GM13977 (cell line): ENCODE results near the gene TNS1.

Source experiments
- DNase-seq: peaks from one replicate; pipeline ENCODE4 v3.0.0; 2012; ENCODE audit warnings: low spot score
- in situ Hi-C: fragments of 300-500 bp; cut with MboI; formaldehyde crosslinking; loops from one replicate; pipeline ENCODE4 v1.12.0; 2022; ENCODE audit warnings: low sequenced_read_pairs, low pct_unique_long_range_greater_than_20kb, mixed read lengths, inconsistent platforms; ENCODE audit not compliant: unreplicated experiment
- TF ChIP-seq, protein P1 (sequence below): IDR thresholded peaks from 2 replicates; pipeline ENCODE4 v1.5.1; 2012; ENCODE audit warnings: mild to moderate bottlenecking, control low read depth; ENCODE audit not compliant: insufficient read depth; ENCODE audit errors: extremely low read depth, missing control alignments

TNS1 gene

DNA sequence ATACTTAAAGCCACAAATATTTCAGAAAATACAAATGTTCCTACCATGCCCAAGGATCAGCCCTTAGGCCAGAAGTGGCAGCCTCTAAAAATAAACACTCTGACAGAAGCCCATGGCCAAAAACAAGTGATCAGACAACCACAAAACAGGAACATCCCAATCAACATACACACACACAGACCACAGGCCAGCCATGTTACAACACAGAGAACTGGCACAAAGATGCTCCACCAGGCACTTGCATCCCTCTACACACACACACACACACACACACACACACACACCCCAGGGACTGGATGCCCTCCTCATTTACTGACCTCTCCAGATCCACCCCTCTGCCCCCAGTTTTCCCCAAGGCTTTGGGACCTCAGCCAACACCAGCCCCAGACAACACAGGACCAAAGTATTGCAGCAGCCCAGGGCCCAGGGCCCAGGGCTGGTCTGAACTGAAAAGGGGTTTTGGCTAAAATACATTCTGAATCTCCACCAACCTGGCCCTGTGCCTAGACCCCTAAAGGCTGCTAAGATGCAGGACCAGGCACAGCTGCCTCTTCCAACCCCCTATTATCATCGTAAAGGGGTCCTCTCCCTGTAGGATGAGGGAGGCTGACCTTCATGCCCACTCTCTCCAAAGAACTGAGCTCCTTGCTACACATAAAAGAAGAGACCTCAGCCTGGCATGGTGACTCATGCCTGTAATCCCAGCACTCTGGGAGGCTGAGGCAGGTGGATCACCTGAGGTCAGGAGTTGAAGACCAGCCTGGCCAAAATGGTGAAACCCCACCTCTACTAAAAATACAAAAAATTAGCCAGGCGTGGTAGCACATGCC is 151.4 kb downstream of the TNS1 start:
- TF ChIP-seq, protein P1, sequence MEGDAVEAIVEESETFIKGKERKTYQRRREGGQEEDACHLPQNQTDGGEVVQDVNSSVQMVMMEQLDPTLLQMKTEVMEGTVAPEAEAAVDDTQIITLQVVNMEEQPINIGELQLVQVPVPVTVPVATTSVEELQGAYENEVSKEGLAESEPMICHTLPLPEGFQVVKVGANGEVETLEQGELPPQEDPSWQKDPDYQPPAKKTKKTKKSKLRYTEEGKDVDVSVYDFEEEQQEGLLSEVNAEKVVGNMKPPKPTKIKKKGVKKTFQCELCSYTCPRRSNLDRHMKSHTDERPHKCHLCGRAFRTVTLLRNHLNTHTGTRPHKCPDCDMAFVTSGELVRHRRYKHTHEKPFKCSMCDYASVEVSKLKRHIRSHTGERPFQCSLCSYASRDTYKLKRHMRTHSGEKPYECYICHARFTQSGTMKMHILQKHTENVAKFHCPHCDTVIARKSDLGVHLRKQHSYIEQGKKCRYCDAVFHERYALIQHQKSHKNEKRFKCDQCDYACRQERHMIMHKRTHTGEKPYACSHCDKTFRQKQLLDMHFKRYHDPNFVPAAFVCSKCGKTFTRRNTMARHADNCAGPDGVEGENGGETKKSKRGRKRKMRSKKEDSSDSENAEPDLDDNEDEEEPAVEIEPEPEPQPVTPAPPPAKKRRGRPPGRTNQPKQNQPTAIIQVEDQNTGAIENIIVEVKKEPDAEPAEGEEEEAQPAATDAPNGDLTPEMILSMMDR, result no peak
- in situ Hi-C loops, result no loop called here
- DNase-seq, result no peak

DNA sequence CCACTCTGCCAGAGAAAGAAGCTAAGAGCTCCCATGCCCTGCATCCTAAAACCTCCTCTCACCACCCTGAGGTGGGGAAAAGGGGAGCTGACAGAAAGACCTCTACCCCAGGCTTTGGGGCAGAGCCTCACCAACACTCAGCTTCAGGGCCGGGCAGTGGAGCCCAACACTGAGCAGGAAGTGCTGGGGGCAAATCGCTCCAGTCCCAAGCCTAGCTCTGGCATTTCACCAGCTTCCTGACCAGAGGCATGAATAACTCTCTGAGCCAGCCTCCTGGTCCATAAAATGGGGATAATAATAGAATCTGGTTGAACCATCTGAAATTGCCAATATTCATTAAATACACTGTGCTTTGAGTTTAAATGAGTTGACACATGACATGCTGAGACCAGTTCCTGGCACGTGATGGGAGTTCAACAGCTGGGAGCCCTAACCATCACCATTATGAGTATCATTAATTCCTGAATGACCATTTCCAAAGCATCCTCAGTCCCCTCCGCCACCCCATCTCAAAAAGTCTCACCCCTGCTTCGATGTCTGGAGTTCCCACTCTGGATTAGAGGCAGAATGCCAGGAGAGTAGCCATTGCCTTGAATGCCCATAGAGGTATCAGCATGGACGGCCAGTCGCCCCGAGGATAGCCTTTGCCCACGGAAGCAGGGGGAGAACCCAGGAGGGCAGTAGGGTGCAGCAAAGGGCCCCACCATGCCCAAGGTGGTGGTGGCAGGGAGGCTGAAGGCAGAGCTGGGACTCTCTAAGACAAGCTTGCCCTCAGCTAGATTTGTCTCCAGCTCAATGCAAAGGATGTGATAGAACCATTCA is 153.4 kb downstream of the TNS1 start:
- TF ChIP-seq, protein P1, result no peak
- in situ Hi-C loops, result no loop called here
- DNase-seq, result no peak

DNA sequence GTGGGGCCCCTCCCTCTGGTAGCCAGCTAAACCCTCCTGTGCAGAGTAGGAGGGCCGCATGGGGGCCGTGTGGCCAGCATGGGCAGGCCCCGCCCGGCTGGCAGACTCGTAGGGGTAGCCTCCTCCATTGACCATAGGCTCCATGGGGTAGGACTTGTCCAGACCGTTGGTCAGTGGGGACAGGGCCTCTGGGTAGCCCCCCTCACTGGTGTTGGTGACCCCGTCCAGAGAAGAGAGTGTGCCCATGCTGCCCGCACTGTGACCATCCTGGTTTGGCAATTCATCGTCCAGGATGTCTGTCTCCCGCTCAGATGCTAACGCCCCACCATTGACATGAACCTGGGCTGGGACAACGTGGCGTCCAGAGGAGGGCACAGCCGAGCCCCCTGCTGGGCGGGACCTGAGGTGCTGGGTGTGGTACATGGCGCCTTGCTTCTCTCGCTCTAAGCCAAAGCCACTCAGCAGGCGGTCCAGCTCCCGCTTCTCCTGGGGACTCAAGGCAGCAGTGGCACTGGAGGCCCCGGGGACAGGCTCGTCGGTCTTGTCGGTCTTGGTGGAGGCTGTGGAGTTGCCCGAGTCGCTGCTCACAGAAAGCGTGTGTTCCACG is 154.3 kb downstream of the TNS1 start:
- TF ChIP-seq, protein P1, result no peak
- in situ Hi-C loops, result no loop called here
- no peak for DNase-seq

DNA sequence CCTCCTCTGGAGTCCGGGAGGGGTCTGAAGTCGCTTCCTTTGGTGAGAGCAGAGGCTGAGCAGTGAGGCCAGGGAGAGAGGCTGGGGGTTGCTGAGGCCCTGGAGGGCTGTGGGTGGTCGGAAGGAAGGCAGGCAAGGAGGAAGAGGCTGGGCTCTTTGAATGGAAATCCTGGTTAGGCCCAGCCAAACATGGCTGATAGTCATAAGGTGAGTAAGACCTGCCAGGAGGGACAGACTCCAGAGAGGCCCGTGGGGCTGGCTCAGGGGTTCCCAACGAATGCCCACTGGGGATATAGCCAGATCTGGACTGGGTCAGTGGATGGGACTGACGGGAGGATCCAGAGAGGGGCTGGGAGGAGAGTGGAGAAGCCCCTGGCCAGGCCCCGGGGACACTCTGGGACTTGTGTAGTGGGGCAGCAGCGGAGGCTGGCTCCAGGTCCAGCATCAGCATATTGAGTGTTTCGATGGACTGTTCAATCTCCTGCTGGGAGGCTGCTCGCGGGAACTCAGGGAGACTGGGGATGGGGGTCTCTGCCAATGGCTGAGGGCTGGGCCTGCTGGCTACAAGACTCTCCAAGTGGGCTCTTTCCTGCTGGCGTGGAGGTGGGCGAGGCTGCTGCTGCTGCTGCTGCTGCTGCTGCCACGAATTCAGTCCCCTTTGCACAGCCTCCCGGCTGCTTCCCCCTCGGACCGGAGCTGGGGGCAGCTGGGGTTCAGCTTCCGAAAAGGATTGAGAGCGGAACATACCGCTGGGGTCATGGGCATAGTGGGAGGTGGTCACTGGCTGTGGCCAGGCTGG is 155.0 kb downstream of the TNS1 start:
- TF ChIP-seq, protein P1, result no peak
- in situ Hi-C loops, result no loop called here
- DNase-seq, result no peak

DNA sequence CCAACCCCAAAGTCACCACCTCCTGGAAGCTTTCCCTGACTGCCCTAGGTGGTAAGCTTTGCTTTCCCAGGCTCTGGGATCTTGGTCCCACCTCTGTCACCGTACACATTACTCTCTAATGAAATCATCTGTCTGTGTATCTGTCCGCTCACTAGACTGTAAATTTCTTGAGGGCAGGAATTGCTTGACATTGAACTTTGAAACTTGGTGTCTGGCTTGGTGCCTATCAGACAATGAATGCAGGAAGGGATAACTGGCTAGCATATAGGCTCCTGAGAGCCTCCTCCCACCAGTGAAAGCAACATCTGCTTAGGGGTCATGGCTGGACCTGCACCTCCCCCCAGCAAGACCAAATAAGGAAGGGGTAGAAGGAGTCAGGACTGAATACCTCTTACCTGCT is 155.7 kb downstream of the TNS1 start:
- TF ChIP-seq, protein P1, result no peak
- in situ Hi-C loops, result no loop called here
- no peak for DNase-seq

DNA sequence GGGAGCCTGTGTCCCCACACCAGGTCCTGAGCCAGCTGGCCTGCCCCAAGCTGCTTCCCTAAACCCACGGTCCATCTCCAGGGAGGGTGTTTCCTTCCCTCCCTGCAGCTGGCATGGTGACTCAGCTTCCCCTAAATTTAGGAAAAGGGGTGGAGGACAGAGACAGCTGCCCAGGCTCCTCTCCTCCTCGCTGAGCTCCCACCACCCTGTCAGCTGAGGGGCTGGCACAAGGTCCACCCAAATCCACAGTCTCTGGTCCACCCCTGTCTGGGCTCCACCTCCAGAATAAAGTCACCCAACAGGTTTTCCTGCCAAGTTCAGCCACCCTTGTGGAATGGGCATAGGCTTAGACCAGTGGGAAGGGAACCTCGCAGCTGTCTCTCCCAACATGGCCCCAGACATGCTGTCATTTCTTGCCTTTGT is 156.5 kb downstream of the TNS1 start:
- TF ChIP-seq, protein P1, result no peak
- no peak for DNase-seq
- in situ Hi-C loops, result no loop called here
